HEK293 (cell line): ENCODE measurements around the gene FZR1.

ENCODE experiments used
- CTCF ChIA-PET: fragments of 350-600 bp; formaldehyde crosslinking; extraction: SDS; loops from one replicate; lab custom pipeline; 2021; ENCODE audit warnings: antibody characterized with exemption; lab: Yijun Ruan, JAX
- POLR2A ChIA-PET: fragments of 300-600 bp; formaldehyde crosslinking; extraction: SDS; loops from one replicate; lab custom pipeline; 2020; ENCODE audit warnings: antibody characterized with exemption, inconsistent platforms; lab: Yijun Ruan, JAX
- H3K27ac ChIP-seq: fragments of 200-500 bp; sonication (Bioruptor generic); 2 replicates; pipeline ENCODE4 v1.5.1; 2014; ENCODE audit warnings: low read depth, low read length, control low read depth, inconsistent platforms; ENCODE audit errors: extremely low read depth
- H3K36me3 ChIP-seq, 2 experiments: fragments of 200-500 bp in 1 of 2; sonication (Bioruptor generic) in 1 of 2; 1 replicate in 1 of 2; 2 replicates in 1 of 2; pipeline ENCODE4 v1.5.1; 2014 to 2017; ENCODE audit warnings: inconsistent platforms in 2 of 2, low read length in 2 of 2; ENCODE audit not compliant: control insufficient read depth in 2 of 2, insufficient read depth in 1 of 2
- H3K4me1 ChIP-seq: fragments of 200-500 bp; sonication (Bioruptor generic); 2 replicates; pipeline ENCODE4 v1.5.1; 2014; ENCODE audit warnings: mild to moderate bottlenecking, low read length, inconsistent platforms; ENCODE audit not compliant: control insufficient read depth, insufficient read depth
- H3K4me3 ChIP-seq: 2 replicates; pipeline ENCODE4 v1.5.1; 2011; ENCODE audit warnings: low read depth, mild to moderate bottlenecking, control low read depth, low read length, moderate library complexity
- H3K9me3 ChIP-seq: fragments of 200-500 bp; sonication (Bioruptor generic); 2 replicates; pipeline ENCODE4 v1.5.1; 2014; ENCODE audit warnings: low read depth, low read length, inconsistent platforms; ENCODE audit not compliant: control insufficient read depth, insufficient read depth
- KLF10 ChIP-seq: fragments of 450-650 bp; IDR thresholded peaks from 2 replicates; pipeline ENCODE4 v1.5.1; 2018; ENCODE audit warnings: missing biosample characterization, mild to moderate bottlenecking, missing genetic modification characterization
- KLF17 ChIP-seq: fragments of 450-650 bp; formaldehyde crosslinking; IDR thresholded peaks from 2 replicates; pipeline ENCODE4 v1.5.1; 2016; ENCODE audit warnings: missing biosample characterization, missing genetic modification characterization
- PRDM1 ChIP-seq: fragments of 450-650 bp; formaldehyde crosslinking; IDR thresholded peaks from 2 replicates; pipeline ENCODE4; 2016; ENCODE audit warnings: missing biosample characterization, missing genetic modification characterization
- PRDM10 ChIP-seq: fragments of 450-650 bp; formaldehyde crosslinking; IDR thresholded peaks from 2 replicates; pipeline ENCODE4 v1.5.1; 2016; ENCODE audit warnings: missing biosample characterization, missing genetic modification characterization
- RBAK ChIP-seq: fragments of 450-650 bp; formaldehyde crosslinking; IDR thresholded peaks from 2 replicates; pipeline ENCODE4 v1.5.1; 2016; ENCODE audit warnings: missing biosample characterization, missing genetic modification characterization
- ZNF335 ChIP-seq: fragments of 450-650 bp; formaldehyde crosslinking; conservative IDR thresholded peaks from 2 replicates; pipeline ENCODE4 v1.5.1; 2016; ENCODE audit warnings: missing biosample characterization, missing genetic modification characterization
- ZNF366 ChIP-seq: fragments of 450-650 bp; formaldehyde crosslinking; conservative IDR thresholded peaks from 2 replicates; pipeline ENCODE4 v1.5.1; 2016; ENCODE audit warnings: missing biosample characterization, missing genetic modification characterization
- ZNF391 ChIP-seq: fragments of 450-650 bp; formaldehyde crosslinking; IDR thresholded peaks from 2 replicates; pipeline ENCODE4 v1.5.1; 2016; ENCODE audit warnings: low read depth, missing biosample characterization, missing genetic modification characterization, borderline replicate concordance
- ZNF518A ChIP-seq: fragments of 450-650 bp; formaldehyde crosslinking; conservative IDR thresholded peaks from 2 replicates; pipeline ENCODE4 v1.5.1; 2016; ENCODE audit warnings: low read depth, missing biosample characterization, missing genetic modification characterization
- ZNF571 ChIP-seq: fragments of 450-650 bp; formaldehyde crosslinking; IDR thresholded peaks from 2 replicates; pipeline ENCODE4 v1.5.0; 2017; ENCODE audit warnings: missing biosample characterization, missing genetic modification characterization
- ZNF677 ChIP-seq: fragments of 450-650 bp; IDR thresholded peaks from 2 replicates; pipeline ENCODE4 v1.5.0; 2018; ENCODE audit warnings: missing biosample characterization, mild to moderate bottlenecking, missing genetic modification characterization, moderate library complexity
- ZNF692 ChIP-seq: fragments of 450-650 bp; formaldehyde crosslinking; IDR thresholded peaks from 2 replicates; pipeline ENCODE4 v1.5.1; 2016; ENCODE audit warnings: missing biosample characterization, missing genetic modification characterization
- ZSCAN30 ChIP-seq: fragments of 450-650 bp; IDR thresholded peaks from 2 replicates; pipeline ENCODE4 v1.5.1; 2018; ENCODE audit warnings: missing biosample characterization, mild to moderate bottlenecking, missing genetic modification characterization, moderate library complexity

Gene FZR1

GRCh38 chr19:3497757-3498520 lies 8.2 kb upstream of the FZR1 start:
- H3K9me3 ChIP-seq = no peaks in the 10 kb centered on the region
- H3K4me3 ChIP-seq = no peak overlapping the region
- ChIA-PET CTCF (interaction anchor here (0.6 to 2.4 kb wide), 2 partner anchors 13 to 25 kb away, joined by 6 to 12 read pairs; no protein-coding TSS in a partner anchor), POLR2A (no interaction called here)
- H3K36me3 ChIP-seq = peaks cover 7 to 39% of the 10 kb centered on the region in 2 experiments; a peak in 2 of 3 replicates
- H3K27ac ChIP-seq = no peak overlapping the region
- TF ChIP-seq ZSCAN30 (no peak), RBAK (tag by site-specific recombination) (peak; percentile 69; the same call in 1 of the 2 replicates)
- peaks cover 2% of the 10 kb centered on the region for H3K4me1 ChIP-seq

- Histone ChIP-seq H3K27ac (peak overlapping the region; percentile 84), H3K36me3 (peaks cover 7 to 24% of the 10 kb centered on the region in 2 experiments; a peak in 2 of 3 replicates), H3K4me1 (peaks cover 2% of the 10 kb centered on the region), H3K4me3 (peak overlapping the region; percentile 91), H3K9me3 (no peaks in the 10 kb centered on the region)
- POLR2A ChIA-PET = interaction anchor here (1.0 to 1.6 kb wide), 4 partner anchors 21 to 224 kb away, joined by 3 to 7 read pairs (median 5); no protein-coding TSS in a partner anchor
- CTCF ChIA-PET = interaction anchor here (0.7 to 2.4 kb wide), 6 partner anchors 13 to 195 kb away, joined by 3 to 12 read pairs (median 4); no protein-coding TSS in a partner anchor
- TF ChIP-seq ZNF518A (tag by site-specific recombination) = no peak
- peak; percentile 91 for TF ChIP-seq ZNF335 (tag by site-specific recombination)
Measured at GRCh38 chr19:3499738-3500428, 6.2 kb upstream of the FZR1 start.

- Histone ChIP-seq H3K27ac (peak within 1 kb of the TSS; percentile 84), H3K4me1 (peaks cover 2% of the 10 kb centered on the region), H3K36me3 (peaks cover 4 to 17% of the 10 kb centered on the region in 2 experiments; a peak in 2 of 3 replicates), H3K4me3 (peak within 1 kb of the TSS; percentile 91), H3K9me3 (no peaks in the 10 kb centered on the region)
- CTCF ChIA-PET = interaction anchor here (0.7 to 1.6 kb wide), 6 partner anchors 10 to 195 kb away, joined by 3 to 11 read pairs (median 3); no protein-coding TSS in a partner anchor
- POLR2A ChIA-PET = interaction anchor here (0.6 to 1.6 kb wide), 9 partner anchors 10 to 226 kb away, joined by 3 to 7 read pairs (median 3); no protein-coding TSS in a partner anchor
- TF ChIP-seq ZNF692 (tag by site-specific recombination) = peak; percentile 84
- peak; percentile 76; the same call in 1 of the 2 replicates for TF ChIP-seq ZNF391 (tag by site-specific recombination)
- TF ChIP-seq PRDM1 (tag by site-specific recombination) = no peak
- TF ChIP-seq KLF17 (tag by site-specific recombination) = peak; percentile 95
- TF ChIP-seq ZNF571 (tag by site-specific recombination) = no peak
- peak; percentile 100 for TF ChIP-seq PRDM10
- peak; percentile 50 for TF ChIP-seq ZNF366 (tag by site-specific recombination)
- no peak for TF ChIP-seq ZNF677 (tag by site-specific recombination)
- TF ChIP-seq KLF10 (tag by site-specific recombination) = peak; percentile 33; the same call in 1 of the 2 replicates
Measured at GRCh38 chr19:3500429-3501101, 5.5 kb upstream of the FZR1 start, which contains the start of gene DOHH. TSS of gene DOHH (minus strand) at chr19:3500674. CDS start at chr19:3496814, 3,860 bp downstream.
